Tongue (tissue), 2 donors: ENCODE data around the gene METTL9. TPM values are rescaled to one million over a fixed set of nuclear protein-coding genes. Genes with fewer than 3 reads are reported as not detected.
A peak's percentile ranks its signal among the peaks of the same experiment; 100 is the strongest.
"Not testable (repeated sequence)": the region's sequence is repeated elsewhere in the genome, so short reads cannot be mapped to it uniquely, and the experiment has no call there.

Source experiments
- DNase-seq: peaks from one replicate; pipeline ENCODE4 v3.0.0-alpha.2; 2015
- total RNA-seq: library from RNA; depleted of rRNA; stranded (reverse); fragments of >200 nt; gene quantifications from one replicate; pipeline ENCODE4 v1.2.3, GENCODE V29; 2014

The METTL9 gene
- total RNA-seq, 1 donor from 2014 or later: 164 TPM

- no peak for DNase-seq
These were observed 37.9 kb downstream of the METTL9 start for GRCh38 chr16:21637032-21637968.

GRCh38 chr16:21638573-21638975 lies 39.2 kb downstream of the METTL9 start:
- DNase-seq: no peak

- DNase-seq: no peak
These were observed 40.1 kb downstream of the METTL9 start for GRCh38 chr16:21639493-21639892.

- DNase-seq: no peak
These were observed 42.5 kb downstream of the METTL9 start for GRCh38 chr16:21641916-21642315.

- no peak for DNase-seq
These were observed 43.5 kb downstream of the METTL9 start for GRCh38 chr16:21642861-21643260.

- DNase-seq: no peak
These were observed 44.4 kb downstream of the METTL9 start for GRCh38 chr16:21643785-21644184.

- no peak for DNase-seq
These were observed 45.3 kb downstream of the METTL9 start for GRCh38 chr16:21644674-21645073.

- no peak for DNase-seq
These were observed 45.9 kb downstream of the METTL9 start for GRCh38 chr16:21645261-21645721.

- no peak for DNase-seq
These were observed 46.7 kb downstream of the METTL9 start for GRCh38 chr16:21646091-21646490.

GRCh38 chr16:21646721-21647561 lies 47.6 kb downstream of the METTL9 start:
- no peak for DNase-seq

- no peak for DNase-seq
These were observed 48.3 kb downstream of the METTL9 start for GRCh38 chr16:21647562-21648164.

GRCh38 chr16:21649826-21650406 lies 50.5 kb downstream of the METTL9 start:
- DNase-seq: not testable (repeated sequence)

- no peak for DNase-seq
These were observed 51.1 kb downstream of the METTL9 start for GRCh38 chr16:21650521-21650920.

GRCh38 chr16:21651515-21651914 lies 52.1 kb downstream of the METTL9 start:
- no peak for DNase-seq

GRCh38 chr16:21652453-21652852 lies 53.1 kb downstream of the METTL9 start, which contains the start of gene IGSF6:
IGSF6 (minus strand) TSS chr16:21652608; CDS start chr16:21652598, 10 bp downstream.
- no peak for DNase-seq

GRCh38 chr16:21653571-21653970 lies 54.2 kb downstream of the METTL9 start:
- DNase-seq: no peak

- DNase-seq: no peak
These were observed 55.1 kb downstream of the METTL9 start for GRCh38 chr16:21654466-21654865.

- DNase-seq: peak; percentile 44
These were observed 55.5 kb downstream of the METTL9 start for GRCh38 chr16:21654881-21655280.

- DNase-seq: peak; percentile 68
These were observed 57.7 kb downstream of the METTL9 start for GRCh38 chr16:21656795-21657768.

GRCh38 chr16:21659124-21659523 lies 59.7 kb downstream of the METTL9 start:
- DNase-seq: no peak
